Measurements from ENCODE around the gene DSG3. TPM values are rescaled to one million over a fixed set of nuclear protein-coding genes. Genes with fewer than 3 reads are reported as not detected.
"Not testable (repeated sequence)": the region's sequence is repeated elsewhere in the genome, so short reads cannot be mapped to it uniquely, and the experiment has no call there.

The DSG3 gene
- total and polyA plus RNA-seq, 7 experiments from 2014 or later = not detected

GRCh38 chr18:31490387-31490786 is 42.8 kb downstream of the DSG3 start:
- Mint-ChIP-seq H3K27ac (no peak overlapping the region), H3K27me3 (peaks cover 6 to 37% (median 26%) of the 10 kb centered on the region in 5 donors), H3K4me1 (no peaks in the 10 kb centered on the region), H3K36me3 (no peaks in the 10 kb centered on the region), H3K4me3 (no peak overlapping the region), H3K9me3 (peaks cover 0 to 9% (median 2%) of the 10 kb centered on the region in 11 donors)
- POLR2A ChIA-PET = no interaction called here
- DNase-seq (no peak), ATAC-seq (no peak)
- no peak overlapping the region for H3K4me3 ChIP-seq (ENCODE audit: low read length)
- intact Hi-C loops (cut with micrococcal nuclease) = no loop called here
- H3K36me3 ChIP-seq (ENCODE audit: control insufficient read depth in 2 of 3, insufficient read depth in 3 of 3, low read length in 3 of 3) = no peaks in the 10 kb centered on the region
- no peaks in the 10 kb centered on the region for H3K4me1 ChIP-seq (ENCODE audit: control insufficient read depth in 2 of 2, insufficient read depth in 2 of 2, low read length in 2 of 2)
- no peak overlapping the region for H3K27ac ChIP-seq (ENCODE audit: low read depth, low read length)
- H3K27me3 ChIP-seq (ENCODE audit: control insufficient read depth in 2 of 2, insufficient read depth in 2 of 2, low read length in 2 of 2) = no peaks in the 10 kb centered on the region
- CTCF ChIA-PET = no interaction called here
- H3K9me3 ChIP-seq (ENCODE audit: control insufficient read depth in 2 of 3, low read length in 3 of 3) = no peaks in the 10 kb centered on the region

GRCh38 chr18:31490833-31491232 is 43.3 kb downstream of the DSG3 start:
- ATAC-seq = no peak
- Mint-ChIP-seq H3K27ac (no peak overlapping the region), H3K9me3 (peaks cover 0 to 9% (median 2%) of the 10 kb centered on the region in 11 donors), H3K36me3 (no peaks in the 10 kb centered on the region), H3K27me3 (peaks cover 10 to 39% (median 31%) of the 10 kb centered on the region in 5 donors), H3K4me3 (no peak overlapping the region), H3K4me1 (no peaks in the 10 kb centered on the region)
- Histone ChIP-seq H3K27ac (ENCODE audit: low read depth, low read length) (no peak overlapping the region), H3K27me3 (ENCODE audit: control insufficient read depth in 2 of 2, insufficient read depth in 2 of 2, low read length in 2 of 2) (no peaks in the 10 kb centered on the region), H3K9me3 (ENCODE audit: control insufficient read depth in 2 of 3, low read length in 3 of 3) (no peaks in the 10 kb centered on the region), H3K4me3 (ENCODE audit: low read length) (no peak overlapping the region), H3K36me3 (ENCODE audit: control insufficient read depth in 2 of 3, insufficient read depth in 3 of 3, low read length in 3 of 3) (no peaks in the 10 kb centered on the region), H3K4me1 (ENCODE audit: control insufficient read depth in 2 of 2, insufficient read depth in 2 of 2, low read length in 2 of 2) (no peaks in the 10 kb centered on the region)
- no peak for DNase-seq
- intact Hi-C loops (cut with micrococcal nuclease) = no loop called here
- POLR2A ChIA-PET = no interaction called here
- CTCF ChIA-PET = no interaction called here

DNA sequence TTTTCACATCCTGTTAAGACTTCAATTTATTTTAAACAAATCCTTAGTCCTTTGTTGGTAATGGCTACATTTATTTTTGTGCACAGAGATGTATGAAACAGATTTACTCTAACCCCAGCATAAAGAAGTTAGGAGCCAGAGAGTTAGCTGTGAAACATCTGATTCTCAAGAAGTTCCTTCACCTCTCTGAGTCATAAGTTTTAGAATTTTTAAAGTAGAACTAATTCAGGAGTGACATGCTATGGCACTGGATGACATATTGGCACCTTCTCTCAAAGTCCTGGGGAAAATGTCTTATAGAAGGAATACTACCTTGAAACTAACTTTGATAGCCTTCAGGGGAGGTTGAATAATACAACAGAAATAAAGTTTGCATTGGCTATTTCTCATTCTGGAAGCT is 44.0 kb downstream of the DSG3 start:
- intact Hi-C loops (cut with micrococcal nuclease) = no loop called here
- ATAC-seq (no peak), DNase-seq (no peak)
- H3K9me3 Mint-ChIP-seq = peaks cover 0 to 9% (median 0%) of the 10 kb centered on the region in 11 donors
- H3K27ac ChIP-seq (ENCODE audit: low read depth, low read length) = no peak overlapping the region
- H3K4me3 ChIP-seq (ENCODE audit: low read length) = no peak overlapping the region
- H3K9me3 ChIP-seq (ENCODE audit: control insufficient read depth in 2 of 3, low read length in 3 of 3) = no peaks in the 10 kb centered on the region
- H3K4me3 Mint-ChIP-seq = no peak overlapping the region
- H3K36me3 ChIP-seq (ENCODE audit: control insufficient read depth in 2 of 3, insufficient read depth in 3 of 3, low read length in 3 of 3) = no peaks in the 10 kb centered on the region
- peaks cover 16 to 43% (median 34%) of the 10 kb centered on the region in 5 donors for H3K27me3 Mint-ChIP-seq
- no peaks in the 10 kb centered on the region for H3K27me3 ChIP-seq (ENCODE audit: control insufficient read depth in 2 of 2, insufficient read depth in 2 of 2, low read length in 2 of 2)
- CTCF ChIA-PET = no interaction called here
- H3K4me1 Mint-ChIP-seq = no peaks in the 10 kb centered on the region
- POLR2A ChIA-PET = no interaction called here
- no peak overlapping the region for H3K27ac Mint-ChIP-seq
- no peaks in the 10 kb centered on the region for H3K36me3 Mint-ChIP-seq
- no peaks in the 10 kb centered on the region for H3K4me1 ChIP-seq (ENCODE audit: control insufficient read depth in 2 of 2, insufficient read depth in 2 of 2, low read length in 2 of 2)

- Histone ChIP-seq H3K27ac (ENCODE audit: low read depth, low read length) (no peak overlapping the region), H3K27me3 (ENCODE audit: control insufficient read depth in 2 of 2, insufficient read depth in 2 of 2, low read length in 2 of 2) (no peaks in the 10 kb centered on the region), H3K4me3 (ENCODE audit: low read length) (no peak overlapping the region), H3K9me3 (ENCODE audit: control insufficient read depth in 2 of 3, low read length in 3 of 3) (no peaks in the 10 kb centered on the region), H3K4me1 (ENCODE audit: control insufficient read depth in 2 of 2, insufficient read depth in 2 of 2, low read length in 2 of 2) (no peaks in the 10 kb centered on the region), H3K36me3 (ENCODE audit: control insufficient read depth in 2 of 3, insufficient read depth in 3 of 3, low read length in 3 of 3) (no peaks in the 10 kb centered on the region)
- no peaks in the 10 kb centered on the region for H3K36me3 Mint-ChIP-seq
- H3K27me3 Mint-ChIP-seq = peaks cover 25 to 43% (median 39%) of the 10 kb centered on the region in 5 donors
- peaks cover 0 to 9% (median 0%) of the 10 kb centered on the region in 11 donors for H3K9me3 Mint-ChIP-seq
- POLR2A ChIA-PET = no interaction called here
- CTCF ChIA-PET = no interaction called here
- H3K4me3 Mint-ChIP-seq = no peak overlapping the region
- ATAC-seq (no peak), DNase-seq (no peak)
- no peaks in the 10 kb centered on the region for H3K4me1 Mint-ChIP-seq
- intact Hi-C loops (cut with micrococcal nuclease) = no loop called here
- no peak overlapping the region for H3K27ac Mint-ChIP-seq
Observed at GRCh38 chr18:31492671-31493070, 45.1 kb downstream of the DSG3 start.

DNA sequence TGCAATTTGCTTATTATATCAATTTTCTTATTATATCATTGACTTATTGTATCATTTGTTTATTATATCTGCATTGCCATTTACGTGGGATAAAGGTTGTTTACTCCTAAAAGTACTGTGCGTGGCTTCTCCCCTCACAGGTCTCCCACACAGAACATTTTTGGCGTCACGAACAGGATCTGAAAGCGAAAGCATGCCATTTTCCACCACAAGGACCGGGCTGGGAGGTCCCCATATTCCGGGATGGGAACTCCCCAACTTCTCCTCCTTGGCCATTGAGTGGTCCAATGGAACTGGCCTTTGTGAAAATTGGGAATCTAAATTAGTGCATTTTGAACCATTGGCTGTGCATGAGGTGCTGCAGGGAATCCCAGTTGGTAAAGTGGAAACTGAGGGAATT is 45.6 kb downstream of the DSG3 start:
- no peak overlapping the region for H3K4me3 ChIP-seq (ENCODE audit: low read length)
- H3K9me3 ChIP-seq (ENCODE audit: control insufficient read depth in 2 of 3, low read length in 3 of 3) = no peaks in the 10 kb centered on the region
- CTCF ChIA-PET = no interaction called here
- H3K36me3 ChIP-seq (ENCODE audit: control insufficient read depth in 2 of 3, insufficient read depth in 3 of 3, low read length in 3 of 3) = no peaks in the 10 kb centered on the region
- Mint-ChIP-seq H3K4me1 (peaks cover 0 to under 1% (median 0%) of the 10 kb centered on the region in 7 donors), H3K27ac (no peak overlapping the region), H3K36me3 (no peaks in the 10 kb centered on the region), H3K4me3 (no peak overlapping the region), H3K9me3 (peaks cover 0 to 9% (median 0%) of the 10 kb centered on the region in 11 donors), H3K27me3 (peaks cover 25 to 40% (median 38%) of the 10 kb centered on the region in 5 donors)
- no peak for DNase-seq
- ATAC-seq = no peak
- no peaks in the 10 kb centered on the region for H3K4me1 ChIP-seq (ENCODE audit: control insufficient read depth in 2 of 2, insufficient read depth in 2 of 2, low read length in 2 of 2)
- no peaks in the 10 kb centered on the region for H3K27me3 ChIP-seq (ENCODE audit: control insufficient read depth in 2 of 2, insufficient read depth in 2 of 2, low read length in 2 of 2)
- intact Hi-C loops (cut with micrococcal nuclease) = no loop called here
- H3K27ac ChIP-seq (ENCODE audit: low read depth, low read length) = no peak overlapping the region
- POLR2A ChIA-PET = no interaction called here

GRCh38 chr18:31493941-31494340 is 46.4 kb downstream of the DSG3 start:
- peaks cover 0 to 6% (median 2%) of the 10 kb centered on the region in 7 donors for H3K4me1 Mint-ChIP-seq
- ATAC-seq (no peak), DNase-seq (no peak)
- peaks cover 32 to 43% (median 33%) of the 10 kb centered on the region in 5 donors for H3K27me3 Mint-ChIP-seq
- H3K4me1 ChIP-seq (ENCODE audit: control insufficient read depth in 2 of 2, insufficient read depth in 2 of 2, low read length in 2 of 2) = no peaks in the 10 kb centered on the region
- CTCF ChIA-PET = no interaction called here
- H3K36me3 ChIP-seq (ENCODE audit: control insufficient read depth in 2 of 3, insufficient read depth in 3 of 3, low read length in 3 of 3) = no peaks in the 10 kb centered on the region
- H3K27ac Mint-ChIP-seq = no peak overlapping the region
- intact Hi-C loops (cut with micrococcal nuclease) = no loop called here
- H3K27ac ChIP-seq (ENCODE audit: low read depth, low read length) = no peak overlapping the region
- no peaks in the 10 kb centered on the region for H3K36me3 Mint-ChIP-seq
- peaks cover 0 to 8% (median 0%) of the 10 kb centered on the region in 11 donors for H3K9me3 Mint-ChIP-seq
- no peaks in the 10 kb centered on the region for H3K9me3 ChIP-seq (ENCODE audit: control insufficient read depth in 2 of 3, low read length in 3 of 3)
- no peak overlapping the region for H3K4me3 Mint-ChIP-seq
- H3K4me3 ChIP-seq (ENCODE audit: low read length) = no peak overlapping the region
- H3K27me3 ChIP-seq (ENCODE audit: control insufficient read depth in 2 of 2, insufficient read depth in 2 of 2, low read length in 2 of 2) = peaks cover 0 to 2% of the 10 kb centered on the region in 2 donors
- POLR2A ChIA-PET = no interaction called here

GRCh38 chr18:31494705-31495244 is 47.2 kb downstream of the DSG3 start:
- ATAC-seq = not testable (repeated sequence)
- peaks cover 39 to 44% (median 41%) of the 10 kb centered on the region in 5 donors for H3K27me3 Mint-ChIP-seq
- H3K4me1 Mint-ChIP-seq = peaks cover 0 to 12% (median 8%) of the 10 kb centered on the region in 7 donors

More at GRCh38 chr18:31494705-31495244, 47.2 kb downstream of the DSG3 start:
- H3K4me3 Mint-ChIP-seq; H3K36me3 Mint-ChIP-seq; H3K9me3 Mint-ChIP-seq; POLR2A ChIA-PET; H3K27ac ChIP-seq (ENCODE audit: low read depth, low read length); H3K27me3 ChIP-seq (ENCODE audit: control insufficient read depth in 2 of 2, insufficient read depth in 2 of 2, low read length in 2 of 2); H3K9me3 ChIP-seq (ENCODE audit: control insufficient read depth in 2 of 3, low read length in 3 of 3); H3K4me1 ChIP-seq (ENCODE audit: control insufficient read depth in 2 of 2, insufficient read depth in 2 of 2, low read length in 2 of 2); H3K36me3 ChIP-seq (ENCODE audit: control insufficient read depth in 2 of 3, insufficient read depth in 3 of 3, low read length in 3 of 3); CTCF ChIA-PET; intact Hi-C loops (cut with micrococcal nuclease); H3K4me3 ChIP-seq (ENCODE audit: low read length); DNase-seq; H3K27ac Mint-ChIP-seq: not testable (repeated sequence)
